Pancreas (tissue), 10 donors: ENCODE measurements around the gene TRABD. TPM values are rescaled to one million over a fixed set of nuclear protein-coding genes. Genes with fewer than 3 reads are reported as not detected.

Experiments
- ATAC-seq, 4 donors: fragments of 200-7000 bp; cut with Tn5 transposase; one replicate each; pipeline versions ENCODE4 v1.8.0 to v1.9.1; 2020; ENCODE audit warnings: mild to moderate bottlenecking in 4 of 4, moderate library complexity in 4 of 4
- DNase-seq, 6 donors: peaks; one replicate each; pipeline ENCODE4 v3.0.0-alpha.2; 2020
- FAIRE-seq: peaks from 2 replicates; lab custom pipeline; 2012; peaks lifted over from hg19 to GRCh38; lab: Jason Lieb, UNC
- H3K27ac ChIP-seq, 4 donors: fragments of 200-600 bp; sonication (generic); 1 replicate in 3 of 4; 2 replicates in 1 of 4; pipeline versions ENCODE4 v1.5.0 to v1.8.0; 2020
- H3K27me3 ChIP-seq, 4 donors: fragments of 200-600 bp; one replicate each; pipeline ENCODE4 v1.8.0; 2021
- H3K36me3 ChIP-seq, 3 donors: fragments of 200-600 bp; sonication (generic) in 1 of 3; one replicate each; pipeline versions ENCODE4 v1.5.0 to v1.8.0; 2020 to 2021
- H3K4me1 ChIP-seq, 3 donors: fragments of 200-600 bp; one replicate each; pipeline ENCODE4 v1.8.0; 2021
- H3K4me3 ChIP-seq, 4 donors: fragments of 200-600 bp; sonication (generic) in 2 of 4; one replicate each; pipeline versions ENCODE4 v1.5.0 to v1.8.0; 2020 to 2021
- H3K9me3 ChIP-seq, 4 donors: fragments of 200-600 bp; one replicate each; pipeline ENCODE4 v1.8.0; 2021
- CTCF ChIP-seq, 4 donors: fragments of 200-600 bp; sonication (generic) in 3 of 4; IDR thresholded peaks; one replicate each; pipeline versions ENCODE4 v1.5.0 to v1.8.0; 2021; ENCODE audit warnings: antibody characterized with exemption in 4 of 4
- WGBS, 2 donors: extraction: QIAGEN DNeasy Blood & Tissue Kit; methylation state at CpG; one replicate each; pipeline ENCODE4 v1.1.7; 2013; 5-methylcytosine and 5-hydroxymethylcytosine counted together
- intact Hi-C, 3 donors: fragments of 100-400 bp; cut with DNase I; formaldehyde crosslinking; loops; one replicate each; pipeline versions ENCODE4 v1.11.1 to v1.14.2; 2022
- polyA plus RNA-seq, 2 donors: library from polyadenylated mRNA; stranded (reverse); fragments of 200-250 nt; gene quantifications; one replicate each; pipeline ENCODE4 v1.2.3, GENCODE V29; 2013
- total RNA-seq, 6 donors: library from RNA; stranded (reverse); fragmentation: NEBNext Ultra II Directional in 4 of 6; extraction: Animal tissue kit (Norgen Biotek cat#: 25700) in 4 of 6; gene quantifications; one replicate each; pipeline versions ENCODE4 v1.2.1 to v1.2.4, GENCODE V29; 2021 to 2023
- donor health status: healthy with polysubstance abuse.
- donor health status: DM: no; HTN: no; CAD: no; lungs with moderate emphysema.
- donor health status: DM: no; HTN: no; CAD: no.
- donor health status: control.
- donor health status: control.
- donor health status: Bipolar disorder and iron deficiency.
- donor health status: DM: yes; HTN: yes; CAD: no.
- donor health status: DM: no; HTN: no; CAD: no.
- donor health status: DM: no; HTN: no; CAD: no.
- donor health status: DM: yes; HTN: yes; CAD: no.

The TRABD gene
- total and polyA plus RNA-seq, 8 donors = 25.9 to 107 (median 51.7) TPM

- H3K9me3 ChIP-seq = no peaks in the 10 kb centered on the region
- DNase-seq (peak in 5 of 6 donors; percentile 34 to 79 (median 48)), FAIRE-seq (no peak), ATAC-seq (no peak)
- intact Hi-C loops = no loop called here
- H3K4me1 ChIP-seq = peaks cover 16 to 24% (median 20%) of the 10 kb centered on the region in 3 donors
- H3K36me3 ChIP-seq = no peaks in the 10 kb centered on the region
- H3K4me3 ChIP-seq = no peak overlapping the region
- no peaks in the 10 kb centered on the region for H3K27me3 ChIP-seq
- 65 to 68% methylated on average over 19 of the region's 19 CpGs for WGBS, 2 donors
- no peak for TF ChIP-seq CTCF (IDR thresholded peaks at IDR 0.05)
- H3K27ac ChIP-seq = peak overlapping the region; percentile 43 to 68 (median 61)
Measured at GRCh38 chr22:50183141-50183971, 2.4 kb upstream of the TRABD start.

GRCh38 chr22:50184004-50184901 is 1.5 kb upstream of the TRABD start:
- intact Hi-C loops = no loop called here
- FAIRE-seq (no peak), DNase-seq (peak; percentile 64 to 90 (median 78))

GRCh38 chr22:50184902-50185374 is 775 bp upstream of the TRABD start:
- WGBS, 2 donors = 53 to 54% methylated on average over 32 to 63 of the region's 63 CpGs
- ATAC-seq (no peak), DNase-seq (peak in 4 of 6 donors; percentile 28 to 85 (median 67)), FAIRE-seq (no peak)
- H3K4me1 ChIP-seq = peaks cover 30 to 37% (median 30%) of the 10 kb centered on the region in 3 donors
- H3K27ac ChIP-seq = peak overlapping the region in 1 of 4 donors; percentile 7
- no peaks in the 10 kb centered on the region for H3K36me3 ChIP-seq
- no peaks in the 10 kb centered on the region for H3K27me3 ChIP-seq
- no peak for TF ChIP-seq CTCF (IDR thresholded peaks at IDR 0.05)
- intact Hi-C loops = no loop called here
- H3K4me3 ChIP-seq = peak overlapping the region in 2 of 4 donors; percentile 80 to 83
- H3K9me3 ChIP-seq = no peaks in the 10 kb centered on the region

More at GRCh38 chr22:50184004-50184901, 1.5 kb upstream of the TRABD start:
- H3K4me3 ChIP-seq = peak overlapping the region in 1 of 4 donors; percentile 80
- no peak for TF ChIP-seq CTCF (IDR thresholded peaks at IDR 0.05)
- H3K36me3 ChIP-seq = no peaks in the 10 kb centered on the region
- H3K27me3 ChIP-seq = no peaks in the 10 kb centered on the region
- ATAC-seq = peak; percentile 14 to 48 (median 34)
- H3K4me1 ChIP-seq = peaks cover 23 to 30% (median 23%) of the 10 kb centered on the region in 3 donors
- peak overlapping the region; percentile 43 to 68 (median 61) for H3K27ac ChIP-seq
- WGBS, 2 donors = 74% methylated on average over 24 to 32 of the region's 32 CpGs
- H3K9me3 ChIP-seq = no peaks in the 10 kb centered on the region

- Histone ChIP-seq H3K9me3 (no peaks in the 10 kb centered on the region), H3K27me3 (no peaks in the 10 kb centered on the region), H3K4me1 (peaks cover 32 to 38% (median 35%) of the 10 kb centered on the region in 3 donors), H3K36me3 (no peaks in the 10 kb centered on the region), H3K4me3 (peak overlapping the region; percentile 60 to 83 (median 72)), H3K27ac (peak overlapping the region; percentile 37 to 71 (median 57))
- ATAC-seq = no peak
- no peak for TF ChIP-seq CTCF (IDR thresholded peaks at IDR 0.05)
- 1 to 2% methylated on average over 21 to 47 of the region's 47 CpGs for whole genome bisulfite sequencing, 2 donors
- FAIRE-seq = no peak
- DNase-seq = peak in 4 of 6 donors; percentile 43 to 85 (median 56)
- intact Hi-C loops = no loop called here
Measured at GRCh38 chr22:50186181-50186714, 535 bp downstream of the TRABD start.
